Activated CD4-positive, CD25-positive, alpha-beta regulatory T cell treated with anti-CD3 and anti-CD28 coated beads, Interleukin-2, amount 50 U/mL, for 16 hours (primary cell): Measurements from ENCODE around the gene TNK1.
A peak's percentile ranks its signal among the peaks of the same experiment; 100 is the strongest.

Experiments used
- DNase-seq: peaks from one replicate; pipeline ENCODE4 v3.0.0-alpha.2; 2020; ENCODE audit warnings: low read depth, low spot score

The TNK1 gene

DNA sequence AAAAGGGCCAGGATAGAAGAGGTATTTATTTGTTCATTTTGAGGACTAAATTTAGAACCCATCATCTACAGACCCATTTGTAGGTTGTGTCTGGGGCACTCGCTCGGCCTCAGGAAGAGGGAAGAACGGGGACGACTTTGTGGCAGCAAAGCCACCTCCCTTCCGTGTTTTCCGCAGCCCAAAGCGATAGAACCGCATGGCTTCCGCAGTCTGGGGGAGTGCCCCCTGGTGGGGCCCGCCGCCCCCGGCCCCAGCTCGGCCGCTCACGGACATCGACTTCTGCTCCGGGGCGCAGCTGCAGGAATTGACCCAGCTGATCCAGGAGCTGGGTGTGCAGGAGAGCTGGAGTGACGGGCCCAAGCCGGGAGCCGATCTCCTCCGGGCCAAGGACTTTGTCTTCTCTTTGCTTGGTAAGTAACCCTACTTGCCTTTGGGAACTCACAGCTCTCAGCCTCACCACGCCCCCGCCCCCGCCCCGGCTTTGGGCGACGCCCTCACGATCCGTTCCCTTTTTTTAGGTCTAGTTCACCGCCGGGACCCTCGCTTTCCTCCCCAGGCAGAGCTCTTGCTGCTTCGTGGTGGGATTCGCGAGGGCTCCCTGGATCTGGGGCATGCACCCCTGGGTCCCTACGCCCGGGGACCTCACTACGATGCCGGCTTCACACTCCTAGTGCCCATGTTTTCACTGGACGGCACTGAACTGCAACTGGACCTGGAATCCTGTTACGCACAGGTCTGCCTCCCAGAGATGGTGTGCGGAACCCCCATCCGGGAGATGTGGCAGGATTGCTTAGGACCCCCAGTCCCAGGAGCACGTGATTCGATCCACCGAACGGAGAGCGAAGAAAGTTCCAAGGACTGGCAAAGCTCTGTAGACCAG is 55.0 kb downstream of the TNK1 start:
- peak; percentile 23 for DNase-seq

DNA sequence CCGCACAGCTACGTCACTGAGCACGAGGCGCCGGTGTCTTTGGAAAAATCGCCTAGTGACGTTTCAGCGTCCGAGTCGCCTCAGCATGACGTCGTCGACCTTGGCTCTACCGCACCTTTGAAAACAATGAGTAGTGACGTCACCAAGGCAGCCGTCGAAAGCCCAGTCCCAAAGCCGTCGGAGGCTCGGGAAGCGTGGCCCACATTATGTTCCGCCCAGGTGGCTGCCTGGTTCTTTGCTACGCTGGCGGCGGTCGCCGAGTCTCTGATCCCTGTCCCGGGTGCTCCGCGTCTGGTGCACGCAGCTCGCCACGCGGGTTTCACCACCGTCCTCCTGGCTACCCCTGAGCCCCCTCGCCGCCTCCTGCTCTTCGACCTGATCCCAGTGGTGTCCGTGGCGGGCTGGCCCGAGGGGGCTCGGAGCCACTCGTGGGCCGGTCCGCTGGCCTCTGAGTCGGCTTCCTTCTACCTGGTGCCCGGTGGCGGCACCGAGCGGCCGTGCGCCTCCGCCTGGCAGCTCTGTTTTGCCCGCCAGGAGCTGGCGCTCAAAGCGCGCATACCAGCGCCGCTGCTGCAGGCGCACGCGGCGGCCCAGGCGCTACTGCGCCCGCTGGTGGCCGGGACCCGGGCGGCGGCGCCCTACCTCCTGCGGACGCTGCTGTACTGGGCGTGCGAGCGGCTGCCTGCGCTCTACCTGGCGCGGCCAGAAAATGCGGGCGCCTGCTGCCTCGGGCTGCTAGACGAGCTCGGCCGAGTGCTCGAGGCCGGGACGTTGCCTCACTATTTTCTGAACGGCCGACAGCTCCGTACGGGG is 55.9 kb downstream of the TNK1 start:
- peak; percentile 53 for DNase-seq

- no peak for DNase-seq
These were observed 56.5 kb downstream of the TNK1 start for GRCh38 chr17:7437369-7437863.

- DNase-seq: no peak
These were observed 57.2 kb downstream of the TNK1 start for GRCh38 chr17:7437950-7438614.

DNA sequence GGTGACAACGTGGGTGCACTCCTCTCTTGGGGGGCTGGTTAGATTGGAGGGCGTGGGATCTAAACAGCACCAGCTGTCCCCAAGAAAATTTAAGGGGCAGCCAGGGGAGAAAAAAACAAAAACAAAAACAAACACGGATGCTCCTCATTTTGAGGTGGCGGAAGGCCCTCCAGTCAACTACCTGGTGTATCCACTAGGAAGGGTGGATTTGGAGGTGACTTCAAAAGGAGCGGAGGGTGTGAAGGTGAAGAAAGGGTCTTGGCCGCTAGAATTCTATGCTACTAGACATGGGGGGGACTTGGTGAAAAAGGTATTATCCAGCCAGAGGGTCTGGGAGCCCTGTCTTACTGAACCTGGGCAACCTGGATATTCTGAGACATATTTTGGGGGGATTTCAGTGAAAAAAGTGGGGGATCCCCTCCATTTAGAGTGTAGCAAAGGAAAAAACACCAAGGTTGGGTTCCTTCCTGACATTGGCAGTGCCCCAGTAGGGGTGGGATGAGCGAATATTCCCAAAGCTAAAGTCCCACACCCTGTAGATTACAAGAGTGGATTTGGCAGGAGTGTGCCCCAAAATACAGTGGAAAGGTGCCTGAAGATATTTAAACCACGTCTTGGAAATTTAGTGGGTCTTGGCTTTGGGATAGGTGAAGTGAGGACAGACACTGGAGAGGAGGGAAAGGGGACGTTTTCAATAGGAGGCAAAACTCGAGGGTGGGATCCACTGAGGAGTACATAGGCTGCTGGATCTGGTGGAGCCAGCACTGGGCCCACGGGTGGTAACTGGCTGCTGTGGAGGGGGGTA is 58.0 kb downstream of the TNK1 start:
- DNase-seq: no peak
